Tibial nerve (tissue), 4 donors: ENCODE results near the gene ERAP2.

ENCODE experiments used
- EP300 ChIP-seq, 2 donors: sonication (generic); formaldehyde crosslinking; IDR thresholded peaks; one replicate each; pipeline ENCODE4 v1.6.1; 2017; ENCODE audit warnings: antibody characterized with exemption in 2 of 2, mild to moderate bottlenecking in 1 of 2
- TF ChIP-seq, protein P1 (sequence below), 5 experiments: fragments of 200-600 bp in 3 of 5; fragments of 450-650 bp in 2 of 5; sonication (generic) in 3 of 5; IDR thresholded peaks; one replicate each; pipeline ENCODE4 v1.5.1; 2016 to 2019; ENCODE audit warnings: antibody characterized with exemption in 5 of 5, mild to moderate bottlenecking in 3 of 5, moderate library complexity in 2 of 5

GRCh38 chr5:96880444-96881164 is 4.3 kb downstream of the ERAP2 start:
- TF ChIP-seq, protein P1, sequence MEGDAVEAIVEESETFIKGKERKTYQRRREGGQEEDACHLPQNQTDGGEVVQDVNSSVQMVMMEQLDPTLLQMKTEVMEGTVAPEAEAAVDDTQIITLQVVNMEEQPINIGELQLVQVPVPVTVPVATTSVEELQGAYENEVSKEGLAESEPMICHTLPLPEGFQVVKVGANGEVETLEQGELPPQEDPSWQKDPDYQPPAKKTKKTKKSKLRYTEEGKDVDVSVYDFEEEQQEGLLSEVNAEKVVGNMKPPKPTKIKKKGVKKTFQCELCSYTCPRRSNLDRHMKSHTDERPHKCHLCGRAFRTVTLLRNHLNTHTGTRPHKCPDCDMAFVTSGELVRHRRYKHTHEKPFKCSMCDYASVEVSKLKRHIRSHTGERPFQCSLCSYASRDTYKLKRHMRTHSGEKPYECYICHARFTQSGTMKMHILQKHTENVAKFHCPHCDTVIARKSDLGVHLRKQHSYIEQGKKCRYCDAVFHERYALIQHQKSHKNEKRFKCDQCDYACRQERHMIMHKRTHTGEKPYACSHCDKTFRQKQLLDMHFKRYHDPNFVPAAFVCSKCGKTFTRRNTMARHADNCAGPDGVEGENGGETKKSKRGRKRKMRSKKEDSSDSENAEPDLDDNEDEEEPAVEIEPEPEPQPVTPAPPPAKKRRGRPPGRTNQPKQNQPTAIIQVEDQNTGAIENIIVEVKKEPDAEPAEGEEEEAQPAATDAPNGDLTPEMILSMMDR (IDR thresholded peaks at IDR 0.05): no peak
- no peak for TF ChIP-seq EP300 (IDR thresholded peaks at IDR 0.05)
